ENCODE data around the gene PRDM2. TPM values are rescaled to one million over a fixed set of nuclear protein-coding genes. Genes with fewer than 3 reads are reported as not detected.
"Not testable (repeated sequence)": the region's sequence is repeated elsewhere in the genome, so short reads cannot be mapped to it uniquely, and the experiment has no call there.

Gene PRDM2
- 68.1 TPM for total RNA-seq

- intact Hi-C loops (cut with DNase I) = no loop called here
- ATAC-seq (peak; percentile 67), DNase-seq (ENCODE audit: low spot score) (peak; percentile 72)
These were observed at the start of gene PRDM2 for GRCh38 chr1:13699936-13700520. Gene PRDM2, plus strand, starts transcription at chr1:13700188. Its CDS starts 15,418 bp downstream, at chr1:13715606.

- ATAC-seq (no peak), DNase-seq (ENCODE audit: low spot score) (no peak)
- intact Hi-C loops (cut with DNase I) = no loop called here
These were observed 48.7 kb upstream of the PRDM2 start for GRCh38 chr1:13651279-13651678.

GRCh38 chr1:13652238-13652637 lies 47.8 kb upstream of the PRDM2 start:
- ATAC-seq (no peak), DNase-seq (ENCODE audit: low spot score) (no peak)
- intact Hi-C loops (cut with DNase I) = no loop called here

- ATAC-seq = no peak
- intact Hi-C loops (cut with DNase I) = no loop called here
- DNase-seq (ENCODE audit: low spot score) = no peak
These were observed 38.4 kb upstream of the PRDM2 start for GRCh38 chr1:13661539-13661938.

- ATAC-seq = peak; percentile 63
- intact Hi-C loops (cut with DNase I) = no loop called here
- no peak for DNase-seq (ENCODE audit: low spot score)
These were observed 37.5 kb upstream of the PRDM2 start for GRCh38 chr1:13662493-13662892.

GRCh38 chr1:13663969-13664368 lies 36.0 kb upstream of the PRDM2 start:
- ATAC-seq (no peak), DNase-seq (ENCODE audit: low spot score) (no peak)
- intact Hi-C loops (cut with DNase I) = no loop called here

- intact Hi-C loops (cut with DNase I) = no loop called here
- no peak for DNase-seq (ENCODE audit: low spot score)
- no peak for ATAC-seq
These were observed 35.5 kb upstream of the PRDM2 start for GRCh38 chr1:13664451-13664850.

GRCh38 chr1:13666317-13666716 lies 33.7 kb upstream of the PRDM2 start:
- DNase-seq (ENCODE audit: low spot score) = no peak
- intact Hi-C loops (cut with DNase I) = loop anchor here (5.0 kb wide), 1 partner anchor 296 kb away; no protein-coding TSS in a partner anchor
- ATAC-seq = no peak

- DNase-seq (ENCODE audit: low spot score) (no peak), ATAC-seq (no peak)
- intact Hi-C loops (cut with DNase I) = loop anchor here (5.0 kb wide), 1 partner anchor 295 kb away; no protein-coding TSS in a partner anchor
These were observed 32.3 kb upstream of the PRDM2 start for GRCh38 chr1:13667691-13668090.

GRCh38 chr1:13674377-13674776 lies 25.6 kb upstream of the PRDM2 start:
- intact Hi-C loops (cut with DNase I) = no loop called here

GRCh38 chr1:13675151-13675651 lies 24.8 kb upstream of the PRDM2 start:
- DNase-seq (ENCODE audit: low spot score) (no peak), ATAC-seq (no peak)
- intact Hi-C loops (cut with DNase I) = no loop called here

More at GRCh38 chr1:13674377-13674776, 25.6 kb upstream of the PRDM2 start:
- DNase-seq (ENCODE audit: low spot score) = no peak
- ATAC-seq = no peak

- intact Hi-C loops (cut with DNase I) = no loop called here
- ATAC-seq (no peak), DNase-seq (ENCODE audit: low spot score) (no peak)
These were observed 22.1 kb upstream of the PRDM2 start for GRCh38 chr1:13677896-13678295.

- DNase-seq (ENCODE audit: low spot score) = no peak
- intact Hi-C loops (cut with DNase I) = no loop called here
- ATAC-seq = no peak
These were observed 20.3 kb upstream of the PRDM2 start for GRCh38 chr1:13679651-13680050.

GRCh38 chr1:13680609-13681008 lies 19.4 kb upstream of the PRDM2 start:
- DNase-seq (ENCODE audit: low spot score); intact Hi-C loops (cut with DNase I): not testable (repeated sequence)

GRCh38 chr1:13681921-13682320 lies 18.1 kb upstream of the PRDM2 start:
- intact Hi-C loops (cut with DNase I) = no loop called here
- ATAC-seq (no peak), DNase-seq (ENCODE audit: low spot score) (no peak)

More at GRCh38 chr1:13680609-13681008, 19.4 kb upstream of the PRDM2 start:
- ATAC-seq = not testable (repeated sequence)

GRCh38 chr1:13682444-13682843 lies 17.5 kb upstream of the PRDM2 start:
- ATAC-seq (no peak), DNase-seq (ENCODE audit: low spot score) (no peak)
- intact Hi-C loops (cut with DNase I) = no loop called here

- ATAC-seq = no peak
- intact Hi-C loops (cut with DNase I) = no loop called here
- DNase-seq (ENCODE audit: low spot score) = no peak
These were observed 16.8 kb upstream of the PRDM2 start for GRCh38 chr1:13683206-13683605.

GRCh38 chr1:13687151-13687715 lies 12.8 kb upstream of the PRDM2 start:
- DNase-seq (ENCODE audit: low spot score) (no peak), ATAC-seq (no peak)
- intact Hi-C loops (cut with DNase I) = no loop called here

GRCh38 chr1:13693094-13693493 lies 6.9 kb upstream of the PRDM2 start:
- DNase-seq (ENCODE audit: low spot score); ATAC-seq; intact Hi-C loops (cut with DNase I): not testable (repeated sequence)

GRCh38 chr1:13694886-13695684 lies 4.9 kb upstream of the PRDM2 start:
- no peak for ATAC-seq
- intact Hi-C loops (cut with DNase I) = no loop called here
- DNase-seq (ENCODE audit: low spot score) = no peak

Measured in sciatic nerve (tissue), 2 donors.